Neural cell (in vitro differentiated cells): Measurements from ENCODE around the gene GABRG3.

Source experiments
- EZH2 ChIP-seq: fragments of 200-600, 300-800 bp; shearing (Covaris generic), sonication (generic); IDR thresholded peaks from 2 replicates; pipeline ENCODE4 v1.6.1; 2014; ENCODE audit warnings: antibody characterized with exemption, low read length, borderline replicate concordance, mild to moderate bottlenecking; ENCODE audit not compliant: insufficient read depth, poor library complexity, severe bottlenecking
- POLR2AphosphoS5 ChIP-seq: IDR thresholded peaks from 2 replicates; pipeline ENCODE4 v1.6.1; 2012
- REST ChIP-seq: IDR thresholded peaks from 2 replicates; pipeline ENCODE4 v1.6.1; 2012; ENCODE audit warnings: borderline replicate concordance
- TF ChIP-seq, protein P1 (sequence below): fragments of 450-650 bp; IDR thresholded peaks from 2 replicates; pipeline ENCODE4 v1.5.1; 2014; ENCODE audit warnings: antibody characterized with exemption, mild to moderate bottlenecking, moderate library complexity; ENCODE audit not compliant: poor library complexity, severe bottlenecking

DNA sequence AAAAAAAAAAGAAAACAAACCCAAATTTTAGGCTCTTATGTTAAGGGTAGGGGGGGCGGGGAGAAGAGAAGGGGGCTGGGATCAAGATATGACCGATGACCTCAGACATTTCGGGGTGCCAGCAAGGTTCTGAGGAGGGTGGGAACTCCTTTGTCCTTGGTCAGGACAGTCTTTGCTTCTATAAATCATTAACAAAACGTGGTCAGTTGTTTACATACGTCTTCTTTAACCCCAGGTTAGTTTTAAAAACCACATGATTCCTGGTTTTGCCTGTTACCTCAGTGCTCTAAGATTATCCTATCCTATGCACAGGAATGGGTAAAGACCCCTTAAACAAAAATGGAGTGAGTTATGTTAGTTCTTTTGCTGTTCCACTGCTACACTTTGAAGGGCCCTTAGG is 285.5 kb downstream of the GABRG3 start:
- TF ChIP-seq EZH2 = no peak
- TF ChIP-seq POLR2AphosphoS5 = no peak
- no peak for TF ChIP-seq REST
- TF ChIP-seq, protein P1, sequence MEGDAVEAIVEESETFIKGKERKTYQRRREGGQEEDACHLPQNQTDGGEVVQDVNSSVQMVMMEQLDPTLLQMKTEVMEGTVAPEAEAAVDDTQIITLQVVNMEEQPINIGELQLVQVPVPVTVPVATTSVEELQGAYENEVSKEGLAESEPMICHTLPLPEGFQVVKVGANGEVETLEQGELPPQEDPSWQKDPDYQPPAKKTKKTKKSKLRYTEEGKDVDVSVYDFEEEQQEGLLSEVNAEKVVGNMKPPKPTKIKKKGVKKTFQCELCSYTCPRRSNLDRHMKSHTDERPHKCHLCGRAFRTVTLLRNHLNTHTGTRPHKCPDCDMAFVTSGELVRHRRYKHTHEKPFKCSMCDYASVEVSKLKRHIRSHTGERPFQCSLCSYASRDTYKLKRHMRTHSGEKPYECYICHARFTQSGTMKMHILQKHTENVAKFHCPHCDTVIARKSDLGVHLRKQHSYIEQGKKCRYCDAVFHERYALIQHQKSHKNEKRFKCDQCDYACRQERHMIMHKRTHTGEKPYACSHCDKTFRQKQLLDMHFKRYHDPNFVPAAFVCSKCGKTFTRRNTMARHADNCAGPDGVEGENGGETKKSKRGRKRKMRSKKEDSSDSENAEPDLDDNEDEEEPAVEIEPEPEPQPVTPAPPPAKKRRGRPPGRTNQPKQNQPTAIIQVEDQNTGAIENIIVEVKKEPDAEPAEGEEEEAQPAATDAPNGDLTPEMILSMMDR = no peak
